Raji (cell line): ENCODE data around the gene ETS2.

Experiments used
- POLR2A ChIP-seq: IDR thresholded peaks from 2 replicates; pipeline ENCODE4 v1.6.1; 2011; ENCODE audit warnings: low read depth, low read length, control low read depth; ENCODE audit not compliant: insufficient read depth

The ETS2 gene

DNA sequence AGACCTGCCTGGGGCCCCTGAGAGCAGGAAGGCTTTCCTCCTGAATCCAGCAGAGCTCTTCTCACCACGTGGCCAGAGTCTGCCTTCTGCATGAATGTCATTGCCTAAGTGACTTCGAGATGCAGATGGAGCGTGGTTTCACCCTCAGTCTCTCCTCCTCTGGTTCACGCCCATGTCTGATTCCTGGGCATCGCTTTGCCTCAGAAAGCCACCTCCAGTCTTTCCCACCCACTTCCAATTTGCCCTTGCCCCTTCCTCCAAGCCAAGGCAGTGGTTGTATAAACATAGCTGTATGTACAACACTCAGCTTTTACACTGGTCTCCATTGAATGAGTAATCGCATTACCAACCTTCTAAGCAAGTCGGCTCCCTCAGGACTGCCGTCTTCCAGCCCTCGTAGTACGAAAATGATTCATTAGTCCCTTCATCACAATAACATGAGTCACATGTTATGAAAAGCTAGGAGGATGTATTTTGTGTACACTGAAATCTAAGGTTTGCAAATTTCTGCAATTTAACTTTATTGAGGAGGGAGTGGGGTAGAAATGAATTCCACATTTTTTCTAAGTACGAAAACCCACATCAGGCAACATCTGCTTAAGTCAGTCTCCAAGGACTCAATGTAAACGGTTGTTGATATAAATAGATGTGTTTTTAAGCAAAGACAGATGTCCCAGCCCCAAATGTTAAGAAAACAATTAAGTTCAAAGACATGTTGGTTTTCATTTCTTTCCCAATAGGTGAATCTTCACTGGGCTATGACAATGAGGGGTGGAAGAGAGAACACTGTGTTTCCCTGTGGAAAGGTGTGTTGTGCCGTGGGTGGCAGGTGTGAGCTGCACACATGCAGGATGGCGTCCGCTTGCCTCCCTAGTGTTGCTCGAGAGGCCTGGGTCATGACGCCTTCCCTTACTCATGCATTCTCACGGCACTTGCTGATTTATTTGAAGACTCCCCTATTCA lies 32.3 kb upstream of the ETS2 start:
- no peak for TF ChIP-seq POLR2A

DNA sequence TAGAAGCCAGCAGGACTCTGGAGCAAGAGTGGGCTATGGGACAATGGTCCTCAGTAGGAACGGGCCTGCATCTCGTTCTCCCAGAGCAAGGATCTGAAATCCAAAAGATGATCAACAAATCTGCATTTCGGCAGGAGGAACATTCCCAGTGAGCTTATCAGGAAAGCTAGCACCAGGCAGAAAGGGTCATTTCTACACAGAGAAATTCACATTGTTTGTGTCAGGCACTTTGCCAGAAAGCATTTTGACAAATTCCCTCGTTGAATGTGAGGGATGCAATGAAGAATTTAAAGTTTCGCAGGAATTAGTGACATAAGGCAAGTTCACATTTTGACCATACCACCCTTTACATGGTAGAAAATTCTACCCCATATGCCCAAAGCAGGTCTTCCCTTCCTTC lies 31.6 kb upstream of the ETS2 start:
- no peak for TF ChIP-seq POLR2A

DNA sequence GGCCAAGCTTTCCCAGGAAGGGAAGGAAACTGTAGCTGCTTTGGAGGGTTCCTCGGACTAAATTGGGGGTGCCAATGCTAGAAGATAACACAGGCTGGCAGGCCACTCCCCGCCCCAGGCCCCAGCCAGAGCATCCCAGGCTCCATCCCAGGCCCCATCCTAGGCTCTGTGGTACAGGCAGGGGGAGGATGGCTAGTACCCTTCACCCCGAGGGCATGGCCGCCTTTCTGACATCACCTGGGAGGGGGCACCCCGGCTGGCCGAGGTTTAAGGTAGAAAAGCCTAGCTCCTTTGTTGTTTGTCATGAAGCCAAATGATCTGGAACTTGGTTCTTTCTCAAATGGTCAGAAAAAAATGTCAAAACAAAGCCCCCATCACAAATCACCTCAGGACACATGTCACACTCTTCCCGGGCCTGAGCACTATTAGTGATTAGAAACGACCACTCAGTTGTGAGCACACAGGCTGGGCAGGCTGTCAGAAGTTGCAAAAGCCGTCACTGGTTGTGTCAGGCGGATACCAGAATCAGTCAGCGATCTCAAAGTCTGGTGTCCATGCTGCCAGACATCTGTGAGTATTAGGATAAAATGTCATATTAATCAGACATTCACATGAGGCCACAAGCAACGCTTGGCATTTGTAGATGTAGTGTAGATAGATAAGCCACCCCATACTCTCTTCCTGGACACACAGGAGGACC lies 31.0 kb upstream of the ETS2 start:
- TF ChIP-seq POLR2A = no peak

DNA sequence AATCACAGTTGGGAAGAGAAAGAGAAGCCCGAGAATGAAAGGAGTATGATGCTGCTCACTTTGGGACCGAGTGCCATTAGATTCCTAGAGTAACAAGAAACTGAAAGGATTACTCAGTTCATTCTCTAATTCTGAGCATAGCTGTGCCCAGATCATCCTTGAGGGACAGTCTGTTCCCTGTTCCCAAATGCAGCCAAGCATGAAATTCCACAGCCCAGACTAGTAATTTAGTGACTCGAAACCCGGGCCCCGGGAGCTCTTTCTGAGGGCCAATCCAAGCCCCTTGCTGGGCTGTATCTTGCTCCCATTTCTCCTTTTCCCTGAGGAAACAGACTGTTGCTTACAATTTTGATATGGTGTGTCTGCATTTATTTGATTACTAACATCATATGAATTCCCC lies 30.0 kb upstream of the ETS2 start:
- TF ChIP-seq POLR2A = no peak

DNA sequence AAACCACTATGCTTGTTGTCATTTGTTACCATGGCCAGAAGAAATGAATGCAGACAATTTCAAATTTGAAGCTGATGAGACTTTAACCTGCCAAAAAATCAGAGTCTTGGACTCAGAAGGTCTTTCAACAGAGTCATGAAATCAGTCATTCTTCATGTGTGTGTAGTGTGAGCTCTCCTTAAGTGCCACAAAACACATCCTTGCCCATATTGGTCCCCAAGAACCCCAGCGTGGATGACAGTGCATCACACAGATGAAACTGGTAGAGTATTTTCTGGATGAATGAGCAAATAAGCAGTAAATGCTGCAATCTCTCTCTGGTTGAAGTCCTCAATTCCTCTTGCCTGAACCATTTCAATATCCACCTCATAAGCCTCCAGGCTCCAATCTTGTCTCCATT lies 28.7 kb upstream of the ETS2 start:
- no peak for TF ChIP-seq POLR2A

DNA sequence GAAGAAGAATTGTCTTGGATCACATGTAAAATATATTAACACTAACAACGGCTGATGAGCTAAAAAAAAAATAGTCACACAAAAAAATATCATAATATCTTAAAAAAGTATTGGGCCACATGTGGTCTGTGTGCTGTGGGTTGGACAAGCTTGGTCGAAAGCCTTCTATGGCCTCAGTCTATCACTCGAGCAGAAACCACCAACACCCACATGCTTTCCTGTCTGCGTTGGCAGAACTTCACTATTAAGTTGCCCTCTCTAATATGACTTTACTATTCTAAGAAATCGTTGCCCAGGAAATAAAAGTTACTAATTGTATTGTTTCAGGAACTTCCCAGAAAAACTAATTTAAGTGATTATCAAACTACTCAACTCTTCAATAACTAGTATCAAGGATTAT lies 28.2 kb upstream of the ETS2 start:
- no peak for TF ChIP-seq POLR2A

DNA sequence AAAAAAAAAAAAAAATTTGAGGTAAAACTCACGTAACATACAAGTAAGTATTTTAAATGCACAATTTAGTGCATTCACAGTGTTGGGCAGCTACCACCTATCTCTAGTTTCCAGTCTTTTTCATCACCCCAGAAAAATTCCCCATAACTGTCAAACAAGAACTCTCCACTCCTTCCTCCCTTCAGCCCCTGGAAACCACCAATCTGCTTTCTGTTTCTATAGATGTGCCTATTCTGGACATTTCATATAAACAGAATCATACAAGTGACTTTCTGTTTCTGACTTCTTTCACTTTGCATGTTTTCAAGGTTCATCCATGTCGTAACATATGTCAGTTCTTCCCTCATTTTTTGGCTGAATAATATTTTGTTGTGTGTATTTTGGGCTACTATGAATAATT lies 24.9 kb upstream of the ETS2 start:
- no peak for TF ChIP-seq POLR2A

DNA sequence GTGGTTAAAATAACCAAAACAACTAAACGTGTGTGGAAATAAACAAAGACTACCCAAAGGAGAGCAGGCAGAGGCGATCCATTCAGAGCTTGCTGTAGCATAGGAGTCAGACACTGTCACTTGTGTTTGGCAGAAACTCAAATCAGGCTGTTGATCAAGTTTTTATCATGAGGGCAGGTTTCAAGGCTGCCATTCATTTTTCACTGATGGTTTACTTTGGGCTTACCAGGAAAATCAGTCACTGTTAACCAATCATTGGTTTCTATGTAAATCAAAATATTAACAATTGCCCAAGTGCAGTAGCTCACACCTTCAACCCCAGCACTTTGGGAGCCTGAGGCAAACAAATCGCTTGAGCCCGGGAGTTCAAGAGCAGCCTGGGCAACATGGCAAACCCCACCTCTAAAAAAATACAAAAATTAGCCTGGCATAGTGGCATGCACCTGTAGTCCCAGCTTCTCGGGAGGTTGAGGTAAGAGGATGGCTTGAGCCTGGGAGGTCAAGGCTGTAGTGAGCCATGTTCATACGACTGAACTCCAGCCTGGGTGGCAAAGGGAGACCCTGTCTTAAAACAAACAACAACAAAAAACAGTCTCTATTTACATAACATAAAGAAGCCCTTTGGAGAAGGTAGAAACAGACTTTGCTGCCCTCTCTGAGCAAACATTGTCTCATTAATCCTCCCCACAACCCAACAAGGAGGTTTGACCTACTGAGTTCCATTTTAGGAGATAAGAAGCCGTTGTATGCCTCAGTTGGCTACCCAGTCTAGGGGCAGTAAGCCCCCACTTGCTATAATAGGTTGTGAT lies 21.1 kb upstream of the ETS2 start:
- TF ChIP-seq POLR2A = no peak

DNA sequence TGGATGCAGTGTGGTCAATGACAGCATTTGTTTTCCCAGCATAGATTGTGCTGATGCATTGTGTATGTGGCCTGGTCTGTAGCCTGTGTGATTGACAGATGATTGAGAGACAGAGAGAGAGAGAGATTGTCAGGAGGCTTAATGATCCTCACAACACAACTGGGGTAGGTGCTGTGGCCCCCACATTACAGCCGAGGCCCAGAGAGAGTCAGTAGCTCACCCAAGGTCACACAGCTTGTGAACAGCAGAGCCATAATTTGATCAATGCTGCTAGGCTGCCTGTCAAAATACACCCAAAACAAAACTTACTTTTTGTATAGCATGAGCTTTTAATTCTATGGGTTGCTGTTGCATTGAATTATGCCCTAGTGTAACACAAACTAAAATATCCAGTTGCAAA lies 20.2 kb upstream of the ETS2 start:
- TF ChIP-seq POLR2A = no peak

DNA sequence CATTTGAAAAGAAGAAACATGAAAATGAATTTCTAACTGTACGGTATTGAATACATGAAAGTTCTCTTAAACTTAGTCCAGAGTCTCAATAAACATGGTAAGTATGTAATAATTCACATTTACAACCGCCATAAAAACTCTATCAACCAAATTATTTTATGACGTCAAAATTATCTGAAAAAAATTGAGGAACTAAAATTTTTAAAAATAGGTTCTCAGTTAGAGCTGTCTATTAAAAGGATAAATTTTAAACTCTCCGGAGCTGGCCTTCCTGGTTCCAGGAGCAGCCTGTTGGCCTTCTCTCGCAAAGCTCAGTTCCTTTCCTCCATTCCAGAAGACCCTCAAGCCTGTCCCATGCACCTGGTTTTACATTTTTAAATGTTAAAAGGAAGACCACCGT lies 18.7 kb upstream of the ETS2 start:
- TF ChIP-seq POLR2A = no peak

DNA sequence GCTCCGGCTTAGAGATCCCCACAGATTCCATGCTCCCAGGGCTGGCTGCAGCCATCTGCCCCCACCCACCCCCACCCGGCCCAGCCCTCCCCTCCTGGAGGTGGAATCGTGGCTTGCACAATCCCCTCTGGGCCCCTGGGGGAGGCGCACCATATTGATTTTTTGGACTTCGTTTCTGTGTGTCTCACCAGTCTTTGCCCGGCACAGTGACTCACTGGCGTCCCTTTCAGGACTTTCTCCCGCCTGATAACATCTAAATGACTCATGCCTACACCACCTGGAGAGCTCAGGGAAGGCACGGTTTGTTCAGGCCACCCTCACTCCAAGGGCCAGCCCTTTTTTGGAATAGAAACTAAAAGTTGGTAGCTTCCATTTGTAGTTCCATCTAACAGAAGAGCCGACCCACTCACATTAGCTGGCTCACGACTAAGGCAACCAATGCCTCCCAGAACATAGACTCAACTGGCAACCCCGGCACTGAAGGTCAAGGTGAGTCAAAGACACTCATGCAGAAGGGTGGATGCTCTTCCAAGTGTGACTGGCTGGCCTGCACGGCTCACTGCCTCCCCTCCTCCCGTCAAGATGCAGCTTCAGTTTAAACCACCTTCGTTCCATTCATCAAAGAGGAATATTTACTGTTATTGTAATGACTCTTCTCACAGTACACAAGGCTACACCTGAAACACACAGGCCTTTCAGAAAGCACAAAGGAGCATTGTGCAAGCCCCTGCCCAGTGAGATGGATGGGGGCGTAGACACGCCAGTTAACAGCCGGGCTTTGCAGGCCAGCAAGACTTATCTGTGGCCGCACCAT lies 18.1 kb upstream of the ETS2 start:
- no peak for TF ChIP-seq POLR2A

DNA sequence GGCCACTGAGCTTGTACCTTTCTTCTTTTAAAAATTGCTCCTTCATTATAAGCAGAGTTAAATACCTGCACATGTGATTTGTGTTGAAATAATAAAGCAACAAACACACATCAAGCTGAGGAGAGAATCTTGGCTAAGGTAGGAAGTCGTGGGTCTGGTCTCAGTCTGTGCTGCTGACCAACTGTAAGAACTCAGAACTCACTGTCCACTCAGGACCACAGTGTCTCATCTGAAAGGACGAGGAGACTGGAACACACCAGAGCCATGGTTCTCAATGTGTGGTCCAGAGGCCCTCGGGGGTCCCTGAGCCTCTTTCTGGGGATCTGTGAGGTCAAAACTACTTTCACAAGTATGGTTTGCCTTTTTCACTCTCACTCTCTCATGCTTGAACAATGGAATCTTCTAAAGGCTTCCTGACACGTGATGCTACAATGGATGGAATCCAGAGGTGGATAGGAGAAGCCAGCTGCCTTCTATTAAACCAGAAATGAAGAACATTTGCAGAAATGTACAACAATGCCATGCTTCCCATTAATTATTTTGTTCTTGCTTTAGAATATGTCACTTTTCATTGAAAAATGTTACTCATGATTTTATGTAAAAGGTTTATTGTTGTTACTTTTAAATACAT lies 17.3 kb upstream of the ETS2 start:
- no peak for TF ChIP-seq POLR2A

DNA sequence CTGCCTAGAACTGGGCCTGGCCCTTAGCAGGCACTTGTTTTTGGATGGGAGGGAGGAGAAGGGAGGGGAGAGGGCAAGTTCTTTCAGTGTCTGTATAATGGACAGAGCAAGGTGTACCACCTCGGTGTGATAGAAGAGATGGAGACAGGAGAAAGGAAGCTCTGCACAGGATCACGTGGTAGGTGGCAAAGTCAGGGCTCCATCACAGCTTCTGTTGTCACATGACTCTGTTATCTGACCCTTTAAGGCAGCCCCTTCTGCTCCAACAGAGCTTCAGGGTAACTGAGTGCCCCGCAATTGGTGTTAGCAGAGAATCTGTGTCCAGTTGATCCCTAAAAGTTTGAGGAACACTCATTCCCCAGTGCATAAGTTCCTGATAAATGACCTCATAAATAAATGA lies 16.5 kb upstream of the ETS2 start:
- no peak for TF ChIP-seq POLR2A

DNA sequence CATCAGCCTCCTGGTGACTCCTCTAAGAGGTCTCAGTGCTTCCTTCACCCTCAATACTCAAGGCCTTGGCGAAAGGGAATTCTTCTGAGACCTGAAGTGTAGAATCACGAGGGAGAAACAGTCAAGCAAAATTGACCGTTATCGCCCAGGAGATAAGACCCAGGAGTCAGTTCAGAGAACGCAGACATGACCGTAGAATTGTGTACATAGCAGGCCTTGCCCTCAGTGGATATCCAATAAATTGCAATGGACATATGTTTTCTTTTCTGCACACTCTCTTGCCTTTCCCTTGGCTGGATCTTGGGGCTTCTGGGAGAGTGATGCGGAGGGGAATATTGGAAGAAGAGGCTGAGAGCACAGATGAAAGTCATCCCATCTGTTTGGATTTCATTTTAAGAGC lies 15.7 kb upstream of the ETS2 start:
- no peak for TF ChIP-seq POLR2A
